ENCODE measurements around the gene ST6GALNAC4. TPM values are rescaled to one million over a fixed set of nuclear protein-coding genes. Genes with fewer than 3 reads are reported as not detected.
A peak's percentile ranks its signal among the peaks of the same experiment; 100 is the strongest.

Gene ST6GALNAC4
- total RNA-seq, 1 experiment from 2014 or later, result 15.4 TPM

DNA sequence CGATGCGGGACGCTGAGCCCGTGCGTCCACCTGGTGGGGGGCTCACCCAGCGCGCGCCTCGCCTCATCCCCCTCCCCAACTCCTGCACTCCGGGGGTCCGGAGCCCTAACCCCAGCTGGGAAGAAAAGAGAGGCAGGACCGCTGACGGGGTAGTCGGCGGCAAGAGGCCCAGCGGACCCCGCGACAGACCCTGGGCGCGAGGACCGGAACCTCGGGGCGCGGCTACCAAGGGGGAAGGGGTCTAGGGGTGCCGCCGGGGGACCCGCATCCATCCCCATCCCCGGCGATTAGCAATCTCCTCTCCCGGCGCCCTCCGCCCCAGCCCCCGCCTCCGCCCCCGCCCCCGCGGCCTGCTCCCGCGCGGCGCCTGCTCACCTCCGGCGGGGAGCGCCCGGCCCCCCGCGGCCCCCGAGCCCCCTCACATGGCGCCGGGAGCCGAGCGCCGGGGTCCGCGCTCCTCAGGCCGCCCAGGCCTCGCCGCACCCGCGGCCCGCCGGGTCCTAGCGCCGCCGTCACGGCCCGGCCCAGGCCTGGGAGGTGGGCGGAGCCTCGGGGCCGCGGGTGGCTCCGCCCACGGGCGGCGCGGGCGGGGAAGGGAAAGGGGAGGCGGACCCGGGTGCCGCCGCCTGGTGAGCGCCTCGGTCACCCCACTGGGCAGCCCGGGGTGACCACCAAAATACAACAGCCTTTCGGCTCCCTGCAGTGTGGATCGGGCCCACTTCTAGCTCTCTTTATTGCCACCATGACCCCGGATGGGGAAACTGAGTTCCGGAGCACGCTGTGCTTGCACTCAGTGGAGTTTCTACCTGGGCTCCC is 17.5 kb downstream of the ST6GALNAC4 start, which contains the start of gene ST6GALNAC6:
Gene ST6GALNAC6 (minus strand): TSS at position 476 of the 816 bp plus-strand sequence. CDS start 1,622 bp downstream, outside the sequence.
- Histone ChIP-seq H3K4ac (ENCODE audit: low read depth, low read length) (no peak within 1 kb of the TSS), H4K8ac (replicated peaks; ENCODE audit: insufficient read length, low read depth, low read length) (no peak within 1 kb of the TSS), H3K79me2 (ENCODE audit: insufficient read depth, low read length) (no peaks in the 10 kb centered on the region), H3K14ac (ENCODE audit: insufficient read depth, low read length) (peak within 1 kb of the TSS; percentile 80), H3K27ac (ENCODE audit: insufficient read length, low read depth, low read length) (no peak within 1 kb of the TSS), H3K56ac (ENCODE audit: insufficient read length, low read depth, low read length) (no peak within 1 kb of the TSS), H3T11ph (ENCODE audit: low read length) (no peak within 1 kb of the TSS), H3K9ac (ENCODE audit: extremely low read depth, insufficient read length, low read length) (peak within 1 kb of the TSS; percentile 66), H4K5ac (ENCODE audit: insufficient read length, low read depth, low read length) (no peak within 1 kb of the TSS), H4K20me1 (ENCODE audit: control insufficient read depth, insufficient read depth, insufficient read length) (no peaks in the 10 kb centered on the region), H3K79me1 (ENCODE audit: insufficient read depth, low read depth, low read length, poor library complexity, severe bottlenecking) (no peaks in the 10 kb centered on the region), H2AFZ (ENCODE audit: low read length) (no peak within 1 kb of the TSS), H3K4me1 (ENCODE audit: insufficient read depth, low read length) (peaks cover 8% of the 10 kb centered on the region; the same call in 1 of the 2 replicates), H2BK12ac (ENCODE audit: insufficient read length, low read depth, low read length) (no peak within 1 kb of the TSS), H2BK15ac (ENCODE audit: low read depth, low read length) (no peak within 1 kb of the TSS; the same call in 1 of the 2 replicates), H3K18ac (ENCODE audit: insufficient read length, low read depth, low read length) (peak within 1 kb of the TSS; percentile 87), H3K23ac (ENCODE audit: insufficient read length, low read depth, low read length) (no peak within 1 kb of the TSS), H2BK20ac (ENCODE audit: low read depth, low read length, poor library complexity, severe bottlenecking) (no peak within 1 kb of the TSS), H3K23me2 (ENCODE audit: insufficient read length, low read depth, low read length, poor library complexity, severe bottlenecking) (peaks cover 4% of the 10 kb centered on the region), H3K4me2 (ENCODE audit: insufficient read depth, insufficient read length, low read length) (peak within 1 kb of the TSS; percentile 64), H4K91ac (ENCODE audit: insufficient read length, low read depth, low read length) (no peak within 1 kb of the TSS), H2BK120ac (ENCODE audit: low read depth, low read length, poor library complexity, severe bottlenecking) (no peak within 1 kb of the TSS), H3K27me3 (ENCODE audit: insufficient read depth, low read length) (no peaks in the 10 kb centered on the region), H3K9me3 (ENCODE audit: control insufficient read depth, low read depth, low read length) (no peaks in the 10 kb centered on the region), H2BK5ac (ENCODE audit: insufficient read length, low read length) (no peak within 1 kb of the TSS), H2AK5ac (ENCODE audit: insufficient read length, low read length) (no peak within 1 kb of the TSS)
- Mint-ChIP-seq H3K4me1 (peaks cover 21 to 40% of the 10 kb centered on the region in 2 experiments), H3K27ac (peak within 1 kb of the TSS in 2 of 3 experiments; percentile 68 to 91; a peak in 3 of 7 replicates), H3K27me3 (ENCODE audit: low read depth) (no peaks in the 10 kb centered on the region), H3K9me3 (no peaks in the 10 kb centered on the region), H3K36me3 (ENCODE audit: insufficient read depth in 1 of 3, low read depth in 3 of 3) (peaks cover 17 to 26% (median 21%) of the 10 kb centered on the region in 3 experiments; a peak in 6 of 7 replicates), H3K4me3 (peak within 1 kb of the TSS; percentile 81 to 91)
- WGBS (ENCODE audit: extremely low coverage, insufficient read length, low lambda C conversion rate), result no CpG with 5 or more reads among the region's 89 CpGs
- TF ChIP-seq, protein P1, sequence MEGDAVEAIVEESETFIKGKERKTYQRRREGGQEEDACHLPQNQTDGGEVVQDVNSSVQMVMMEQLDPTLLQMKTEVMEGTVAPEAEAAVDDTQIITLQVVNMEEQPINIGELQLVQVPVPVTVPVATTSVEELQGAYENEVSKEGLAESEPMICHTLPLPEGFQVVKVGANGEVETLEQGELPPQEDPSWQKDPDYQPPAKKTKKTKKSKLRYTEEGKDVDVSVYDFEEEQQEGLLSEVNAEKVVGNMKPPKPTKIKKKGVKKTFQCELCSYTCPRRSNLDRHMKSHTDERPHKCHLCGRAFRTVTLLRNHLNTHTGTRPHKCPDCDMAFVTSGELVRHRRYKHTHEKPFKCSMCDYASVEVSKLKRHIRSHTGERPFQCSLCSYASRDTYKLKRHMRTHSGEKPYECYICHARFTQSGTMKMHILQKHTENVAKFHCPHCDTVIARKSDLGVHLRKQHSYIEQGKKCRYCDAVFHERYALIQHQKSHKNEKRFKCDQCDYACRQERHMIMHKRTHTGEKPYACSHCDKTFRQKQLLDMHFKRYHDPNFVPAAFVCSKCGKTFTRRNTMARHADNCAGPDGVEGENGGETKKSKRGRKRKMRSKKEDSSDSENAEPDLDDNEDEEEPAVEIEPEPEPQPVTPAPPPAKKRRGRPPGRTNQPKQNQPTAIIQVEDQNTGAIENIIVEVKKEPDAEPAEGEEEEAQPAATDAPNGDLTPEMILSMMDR (conservative IDR thresholded peaks at IDR 0.05), result no peak
- DNase-seq, result peak; percentile 56

All from H9 (cell line).